Body of pancreas (tissue), 4 donors: ENCODE measurements around the gene CFAP69.

Experiments
- CTCF ChIP-seq, 7 experiments: fragments of 450-650 bp in 4 of 7; fragments of 200-600 bp in 3 of 7; sonication (generic) in 3 of 7; IDR thresholded peaks; one replicate each; pipeline ENCODE4 v1.5.1; 2016 to 2019; ENCODE audit warnings: antibody characterized with exemption in 7 of 7
- POLR2A ChIP-seq, 3 donors: fragments of 450-650 bp; IDR thresholded peaks; one replicate each; pipeline ENCODE4 v1.6.1; 2016; ENCODE audit warnings: antibody characterized with exemption in 3 of 3, mild to moderate bottlenecking in 2 of 3

DNA sequence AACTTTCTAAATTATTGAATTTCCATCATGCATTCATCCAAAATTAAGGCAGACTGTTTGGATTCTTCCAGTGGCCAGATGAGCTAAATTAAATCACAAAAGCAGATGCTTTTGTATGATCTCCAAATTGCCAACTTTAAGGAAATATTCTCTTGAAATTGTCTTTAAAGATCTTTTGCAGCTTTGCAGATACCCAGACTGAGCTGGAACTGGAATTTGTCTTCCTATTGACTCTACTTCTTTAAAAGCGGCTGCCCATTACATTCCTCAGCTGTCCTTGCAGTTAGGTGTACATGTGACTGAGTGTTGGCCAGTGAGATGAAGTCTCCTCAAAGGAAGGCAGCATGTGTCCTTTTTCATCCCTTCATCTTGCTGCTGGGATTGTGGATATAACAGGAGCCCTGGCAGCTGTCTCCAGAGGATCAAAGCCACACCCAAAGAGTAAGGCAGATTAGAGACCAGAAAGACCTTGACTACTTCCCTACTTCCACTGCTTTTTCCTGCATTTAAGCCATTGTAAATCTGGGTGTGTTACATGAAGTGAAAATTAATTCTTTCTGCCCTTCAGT lies 8.2 kb upstream of the CFAP69 start:
- no peak for TF ChIP-seq CTCF (IDR thresholded peaks at IDR 0.05)
- TF ChIP-seq POLR2A (IDR thresholded peaks at IDR 0.05): no peak
